Measurements from ENCODE around the gene MRPL19.

Gene MRPL19

DNA sequence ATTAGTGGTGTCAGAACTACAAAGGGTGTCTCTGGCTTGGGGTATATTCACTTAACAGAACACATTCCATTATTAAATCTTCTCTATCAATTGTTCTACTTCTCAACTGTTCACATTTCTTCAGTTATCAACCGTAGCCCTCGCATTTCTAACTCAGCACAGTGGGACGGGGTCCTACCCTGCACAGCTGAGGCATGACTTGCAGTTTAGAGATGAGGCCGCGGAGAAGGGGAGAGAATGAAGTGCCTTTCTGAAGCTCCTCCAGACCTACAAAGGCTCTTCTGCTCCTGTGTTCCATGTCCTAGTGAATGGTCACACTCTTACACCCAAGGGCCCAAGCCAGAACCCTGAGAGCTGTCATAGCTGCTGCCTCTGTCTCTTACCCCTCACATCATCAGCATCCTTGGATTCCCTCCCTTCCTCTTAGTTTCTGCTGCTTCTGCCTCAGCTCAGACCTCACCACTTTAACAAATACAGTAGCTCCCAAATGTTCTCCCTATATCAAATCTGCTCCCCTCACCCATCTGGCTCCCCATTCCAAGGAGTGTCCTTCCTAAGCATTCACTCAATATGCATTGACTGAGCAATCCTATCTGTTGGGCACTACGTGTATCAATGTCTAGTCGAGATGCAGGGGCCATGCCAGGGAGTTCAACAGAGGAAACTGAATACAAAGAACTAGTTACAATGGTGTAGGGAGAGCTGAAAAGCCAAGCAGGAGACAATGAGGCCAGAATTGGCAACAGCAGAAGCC lies 34.3 kb upstream of the MRPL19 start:
- peaks cover 0 to 4% of the 10 kb centered on the region in 2 donors for H3K9me3 ChIP-seq (replicated peaks in 1 of 2; ENCODE audit: control insufficient read depth in 2 of 2, insufficient read depth in 1 of 2, low read depth in 1 of 2, low read length in 2 of 2)
- DNase-seq (ENCODE audit: low spot score): no peak
- H2BK12ac ChIP-seq (ENCODE audit: low read length): no peak overlapping the region
- H3K18ac ChIP-seq (ENCODE audit: low read length): no peak overlapping the region
- H3K27me3 ChIP-seq (ENCODE audit: control insufficient read depth in 3 of 3, insufficient read depth in 3 of 3, low read depth in 1 of 3, low read length in 3 of 3): no peaks in the 10 kb centered on the region
- peaks cover 10 to 18% of the 10 kb centered on the region in 2 donors for H3K4me1 ChIP-seq (ENCODE audit: control insufficient read depth in 2 of 2, insufficient read depth in 1 of 2, low read depth in 1 of 2, low read length in 2 of 2)
- H3K4me3 ChIP-seq (ENCODE audit: low read length in 2 of 2): no peak overlapping the region
- no peak overlapping the region for H2BK5ac ChIP-seq (ENCODE audit: low read length)
- no peak overlapping the region for H3K27ac ChIP-seq (replicated peaks; ENCODE audit: low read length)
- H3K23ac ChIP-seq (ENCODE audit: low read depth, low read length, poor library complexity): no peak overlapping the region
- no peak overlapping the region for H3K4ac ChIP-seq (ENCODE audit: low read length)
- no peak overlapping the region for H4K91ac ChIP-seq (ENCODE audit: low read depth, low read length, poor library complexity)
- no peak overlapping the region for H4K8ac ChIP-seq (ENCODE audit: low read depth, low read length)
- H2BK120ac ChIP-seq (ENCODE audit: low read depth, low read length): no peak overlapping the region
- H3K36me3 ChIP-seq (replicated peaks in 1 of 2; ENCODE audit: control insufficient read depth in 2 of 2, insufficient read depth in 2 of 2, low read length in 2 of 2): no peaks in the 10 kb centered on the region
- no peak overlapping the region for H2AK5ac ChIP-seq (ENCODE audit: low read depth, low read length)
- no peak overlapping the region for H2BK15ac ChIP-seq (ENCODE audit: low read length)
- H2AFZ ChIP-seq (ENCODE audit: low read length): no peak overlapping the region
- no peak overlapping the region for H3K4me2 ChIP-seq (ENCODE audit: insufficient read depth, low read length, poor library complexity, severe bottlenecking)
- H3K14ac ChIP-seq (ENCODE audit: low read length): no peak overlapping the region
- no peaks in the 10 kb centered on the region for H3K79me1 ChIP-seq (ENCODE audit: low read depth, low read length)
- H3K9ac ChIP-seq (ENCODE audit: low read depth, low read length, poor library complexity): no peak overlapping the region
- no CpG with 5 or more reads among the region's 7 CpGs for WGBS, 2 donors (ENCODE audit: extremely low coverage in 2 of 2, insufficient read length in 2 of 2, insufficient replicate concordance in 1 of 2)

- no peak overlapping the region for H2BK120ac ChIP-seq (ENCODE audit: low read depth, low read length)
- no peak overlapping the region for H3K27ac ChIP-seq (replicated peaks; ENCODE audit: low read length)
- no peak overlapping the region for H4K8ac ChIP-seq (ENCODE audit: low read depth, low read length)
- H3K36me3 ChIP-seq (replicated peaks in 1 of 2; ENCODE audit: control insufficient read depth in 2 of 2, insufficient read depth in 2 of 2, low read length in 2 of 2): no peaks in the 10 kb centered on the region
- WGBS, 2 donors (ENCODE audit: extremely low coverage in 2 of 2, insufficient read length in 2 of 2, insufficient replicate concordance in 1 of 2): no CpG with 5 or more reads among the region's 5 CpGs
- no peaks in the 10 kb centered on the region for H3K27me3 ChIP-seq (ENCODE audit: control insufficient read depth in 3 of 3, insufficient read depth in 3 of 3, low read depth in 1 of 3, low read length in 3 of 3)
- no peaks in the 10 kb centered on the region for H3K79me1 ChIP-seq (ENCODE audit: low read depth, low read length)
- H2BK5ac ChIP-seq (ENCODE audit: low read length): no peak overlapping the region
- H2BK12ac ChIP-seq (ENCODE audit: low read length): no peak overlapping the region
- H3K23ac ChIP-seq (ENCODE audit: low read depth, low read length, poor library complexity): no peak overlapping the region
- no peak overlapping the region for H4K91ac ChIP-seq (ENCODE audit: low read depth, low read length, poor library complexity)
- no peak overlapping the region for H3K18ac ChIP-seq (ENCODE audit: low read length)
- peaks cover 10 to 18% of the 10 kb centered on the region in 2 donors for H3K4me1 ChIP-seq (ENCODE audit: control insufficient read depth in 2 of 2, insufficient read depth in 1 of 2, low read depth in 1 of 2, low read length in 2 of 2)
- H2AK5ac ChIP-seq (ENCODE audit: low read depth, low read length): no peak overlapping the region
- peaks cover 0 to 4% of the 10 kb centered on the region in 2 donors for H3K9me3 ChIP-seq (replicated peaks in 1 of 2; ENCODE audit: control insufficient read depth in 2 of 2, insufficient read depth in 1 of 2, low read depth in 1 of 2, low read length in 2 of 2)
- H2AFZ ChIP-seq (ENCODE audit: low read length): no peak overlapping the region
- H3K4ac ChIP-seq (ENCODE audit: low read length): no peak overlapping the region
- H3K4me2 ChIP-seq (ENCODE audit: insufficient read depth, low read length, poor library complexity, severe bottlenecking): no peak overlapping the region
- no peak for DNase-seq (ENCODE audit: low spot score)
- H3K4me3 ChIP-seq (ENCODE audit: low read length in 2 of 2): no peak overlapping the region
- H2BK15ac ChIP-seq (ENCODE audit: low read length): no peak overlapping the region
- H3K14ac ChIP-seq (ENCODE audit: low read length): no peak overlapping the region
- H3K9ac ChIP-seq (ENCODE audit: low read depth, low read length, poor library complexity): no peak overlapping the region
Observed at GRCh38 chr2:75612862-75613243, 33.7 kb upstream of the MRPL19 start.

GRCh38 chr2:75614162-75614651 lies 32.4 kb upstream of the MRPL19 start:
- H2AFZ ChIP-seq (ENCODE audit: low read length): no peak overlapping the region
- H3K23ac ChIP-seq (ENCODE audit: low read depth, low read length, poor library complexity): no peak overlapping the region
- H3K27me3 ChIP-seq (ENCODE audit: control insufficient read depth in 3 of 3, insufficient read depth in 3 of 3, low read depth in 1 of 3, low read length in 3 of 3): no peaks in the 10 kb centered on the region
- no peak overlapping the region for H3K27ac ChIP-seq (replicated peaks; ENCODE audit: low read length)
- no peak overlapping the region for H3K4ac ChIP-seq (ENCODE audit: low read length)
- no peak overlapping the region for H4K91ac ChIP-seq (ENCODE audit: low read depth, low read length, poor library complexity)
- peaks cover 5 to 11% of the 10 kb centered on the region in 2 donors for H3K4me1 ChIP-seq (ENCODE audit: control insufficient read depth in 2 of 2, insufficient read depth in 1 of 2, low read depth in 1 of 2, low read length in 2 of 2)
- H2BK15ac ChIP-seq (ENCODE audit: low read length): no peak overlapping the region
- H3K18ac ChIP-seq (ENCODE audit: low read length): no peak overlapping the region
- H3K14ac ChIP-seq (ENCODE audit: low read length): no peak overlapping the region
- H3K4me2 ChIP-seq (ENCODE audit: insufficient read depth, low read length, poor library complexity, severe bottlenecking): no peak overlapping the region
- DNase-seq (ENCODE audit: low spot score): no peak
- no peak overlapping the region for H2BK120ac ChIP-seq (ENCODE audit: low read depth, low read length)
- no peaks in the 10 kb centered on the region for H3K36me3 ChIP-seq (replicated peaks in 1 of 2; ENCODE audit: control insufficient read depth in 2 of 2, insufficient read depth in 2 of 2, low read length in 2 of 2)
- no peak overlapping the region for H4K8ac ChIP-seq (ENCODE audit: low read depth, low read length)
- H3K9me3 ChIP-seq (replicated peaks in 1 of 2; ENCODE audit: control insufficient read depth in 2 of 2, insufficient read depth in 1 of 2, low read depth in 1 of 2, low read length in 2 of 2): peaks cover 0 to 4% of the 10 kb centered on the region in 2 donors
- no CpG with 5 or more reads among the region's 5 CpGs for WGBS, 2 donors (ENCODE audit: extremely low coverage in 2 of 2, insufficient read length in 2 of 2, insufficient replicate concordance in 1 of 2)
- no peak overlapping the region for H2BK5ac ChIP-seq (ENCODE audit: low read length)
- no peak overlapping the region for H3K9ac ChIP-seq (ENCODE audit: low read depth, low read length, poor library complexity)
- H2AK5ac ChIP-seq (ENCODE audit: low read depth, low read length): no peak overlapping the region
- H3K79me1 ChIP-seq (ENCODE audit: low read depth, low read length): no peaks in the 10 kb centered on the region
- H3K4me3 ChIP-seq (ENCODE audit: low read length in 2 of 2): no peak overlapping the region
- H2BK12ac ChIP-seq (ENCODE audit: low read length): no peak overlapping the region

- Histone ChIP-seq H4K91ac (ENCODE audit: low read depth, low read length, poor library complexity) (no peak overlapping the region), H3K4ac (ENCODE audit: low read length) (no peak overlapping the region), H2BK120ac (ENCODE audit: low read depth, low read length) (no peak overlapping the region)
Observed at GRCh38 chr2:75616406-75616805, 30.2 kb upstream of the MRPL19 start.

More at GRCh38 chr2:75616406-75616805, 30.2 kb upstream of the MRPL19 start:
- DNase-seq (ENCODE audit: low spot score): no peak
- Histone ChIP-seq H3K9ac (ENCODE audit: low read depth, low read length, poor library complexity) (no peak overlapping the region), H3K79me1 (ENCODE audit: low read depth, low read length) (no peaks in the 10 kb centered on the region), H2AK5ac (ENCODE audit: low read depth, low read length) (no peak overlapping the region), H3K4me3 (ENCODE audit: low read length in 2 of 2) (no peak overlapping the region), H3K4me2 (ENCODE audit: insufficient read depth, low read length, poor library complexity, severe bottlenecking) (no peak overlapping the region), H2BK15ac (ENCODE audit: low read length) (no peak overlapping the region), H3K27ac (replicated peaks; ENCODE audit: low read length) (no peak overlapping the region), H3K27me3 (ENCODE audit: control insufficient read depth in 3 of 3, insufficient read depth in 3 of 3, low read depth in 1 of 3, low read length in 3 of 3) (no peaks in the 10 kb centered on the region), H3K23ac (ENCODE audit: low read depth, low read length, poor library complexity) (no peak overlapping the region), H3K4me1 (ENCODE audit: control insufficient read depth in 2 of 2, insufficient read depth in 1 of 2, low read depth in 1 of 2, low read length in 2 of 2) (peaks cover 5% of the 10 kb centered on the region in 2 donors), H3K9me3 (replicated peaks in 1 of 2; ENCODE audit: control insufficient read depth in 2 of 2, insufficient read depth in 1 of 2, low read depth in 1 of 2, low read length in 2 of 2) (peaks cover 0 to 4% of the 10 kb centered on the region in 2 donors), H3K18ac (ENCODE audit: low read length) (no peak overlapping the region), H2BK5ac (ENCODE audit: low read length) (no peak overlapping the region), H4K8ac (ENCODE audit: low read depth, low read length) (no peak overlapping the region), H3K14ac (ENCODE audit: low read length) (no peak overlapping the region), H3K36me3 (replicated peaks in 1 of 2; ENCODE audit: control insufficient read depth in 2 of 2, insufficient read depth in 2 of 2, low read length in 2 of 2) (no peaks in the 10 kb centered on the region), H2BK12ac (ENCODE audit: low read length) (no peak overlapping the region), H2AFZ (ENCODE audit: low read length) (no peak overlapping the region)
- no CpG with 5 or more reads among the region's 4 CpGs for WGBS, 2 donors (ENCODE audit: extremely low coverage in 2 of 2, insufficient read length in 2 of 2, insufficient replicate concordance in 1 of 2)

Measured in neuronal stem cell (in vitro differentiated cells).